Lung (tissue), 12 donors: ENCODE data around the gene SEMA5A. TPM values are rescaled to one million over a fixed set of nuclear protein-coding genes. Genes with fewer than 3 reads are reported as not detected.

Source experiments
- ATAC-seq: fragments of 200-7000 bp; cut with Tn5 transposase; one replicate; pipeline ENCODE4 v1.9.1; 2020; ENCODE audit warnings: moderate number of reproducible peaks; ENCODE audit not compliant: insufficient read depth, low FRiP score
- DNase-seq, 3 donors: peaks; one replicate each; pipeline ENCODE4 v3.0.0-alpha.2; 2013 to 2017
- H3K27ac ChIP-seq, 2 donors: one replicate each; pipeline ENCODE4 v1.5.1; 2013; ENCODE audit warnings: mild to moderate bottlenecking in 2 of 2, moderate library complexity in 2 of 2, control low read depth in 1 of 2, inconsistent platforms in 1 of 2, low read depth in 1 of 2, low read length in 1 of 2
- H3K27me3 ChIP-seq, 3 donors: one replicate each; pipeline ENCODE4 v1.5.1; 2013; ENCODE audit warnings: low read length in 2 of 3; ENCODE audit not compliant: control insufficient read depth in 3 of 3, insufficient read depth in 3 of 3
- H3K36me3 ChIP-seq, 4 donors: one replicate each; pipeline ENCODE4 v1.5.1; 2013; ENCODE audit warnings: low read length in 4 of 4, mild to moderate bottlenecking in 1 of 4, moderate library complexity in 1 of 4; ENCODE audit not compliant: control insufficient read depth in 4 of 4, insufficient read depth in 4 of 4
- H3K4me1 ChIP-seq, 5 donors: one replicate each; pipeline ENCODE4 v1.5.1; 2013; ENCODE audit warnings: low read length in 5 of 5, mild to moderate bottlenecking in 2 of 5, moderate library complexity in 1 of 5; ENCODE audit not compliant: control insufficient read depth in 5 of 5, insufficient read depth in 5 of 5
- H3K4me3 ChIP-seq: one replicate; pipeline ENCODE4 v1.5.1; 2013; ENCODE audit warnings: mild to moderate bottlenecking, control low read depth, moderate library complexity
- H3K9ac ChIP-seq, 2 donors: one replicate each; pipeline ENCODE4 v1.5.1; 2013; ENCODE audit warnings: low read length in 2 of 2, control low read depth in 1 of 2; ENCODE audit not compliant: insufficient read depth in 1 of 2
- H3K9me3 ChIP-seq, 4 donors: one replicate each; pipeline ENCODE4 v1.5.1; 2013; ENCODE audit warnings: low read length in 3 of 4, mild to moderate bottlenecking in 1 of 4, moderate library complexity in 1 of 4; ENCODE audit not compliant: control insufficient read depth in 4 of 4, insufficient read depth in 3 of 4
- WGBS, 2 donors: extraction: QIAGEN DNeasy Blood & Tissue Kit; methylation state at CpG; one replicate each; pipeline ENCODE4 v1.1.7; 2013; 5-methylcytosine and 5-hydroxymethylcytosine counted together
- polyA plus RNA-seq, 2 donors: library from polyadenylated mRNA; stranded (reverse); fragments of 200-250 nt; gene quantifications; one replicate each; pipeline ENCODE4 v1.2.1, GENCODE V29; 2013
- total RNA-seq, 2 donors: library from RNA; depleted of rRNA in 1 of 2; stranded (reverse); fragments of >200 nt in 1 of 2; gene quantifications; one replicate each; pipeline ENCODE4 v1.2.1, GENCODE V29; 2014 to 2021
- TF ChIP-seq, protein P1 (sequence below): IDR thresholded peaks from 2 replicates; pipeline ENCODE4 v1.5.1; 2012; ENCODE audit warnings: mild to moderate bottlenecking; ENCODE audit errors: control extremely low read depth, extremely low read depth
- donor health status: control.
- donor health status: control.
- donor health status: Bipolar disorder and iron deficiency.
- donor health status: healthy.
- donor health status: DM: yes; HTN: yes; CAD: no.

The SEMA5A gene
- total and polyA plus RNA-seq, 4 donors = 3.1 to 44.9 (median 13.7) TPM

DNA sequence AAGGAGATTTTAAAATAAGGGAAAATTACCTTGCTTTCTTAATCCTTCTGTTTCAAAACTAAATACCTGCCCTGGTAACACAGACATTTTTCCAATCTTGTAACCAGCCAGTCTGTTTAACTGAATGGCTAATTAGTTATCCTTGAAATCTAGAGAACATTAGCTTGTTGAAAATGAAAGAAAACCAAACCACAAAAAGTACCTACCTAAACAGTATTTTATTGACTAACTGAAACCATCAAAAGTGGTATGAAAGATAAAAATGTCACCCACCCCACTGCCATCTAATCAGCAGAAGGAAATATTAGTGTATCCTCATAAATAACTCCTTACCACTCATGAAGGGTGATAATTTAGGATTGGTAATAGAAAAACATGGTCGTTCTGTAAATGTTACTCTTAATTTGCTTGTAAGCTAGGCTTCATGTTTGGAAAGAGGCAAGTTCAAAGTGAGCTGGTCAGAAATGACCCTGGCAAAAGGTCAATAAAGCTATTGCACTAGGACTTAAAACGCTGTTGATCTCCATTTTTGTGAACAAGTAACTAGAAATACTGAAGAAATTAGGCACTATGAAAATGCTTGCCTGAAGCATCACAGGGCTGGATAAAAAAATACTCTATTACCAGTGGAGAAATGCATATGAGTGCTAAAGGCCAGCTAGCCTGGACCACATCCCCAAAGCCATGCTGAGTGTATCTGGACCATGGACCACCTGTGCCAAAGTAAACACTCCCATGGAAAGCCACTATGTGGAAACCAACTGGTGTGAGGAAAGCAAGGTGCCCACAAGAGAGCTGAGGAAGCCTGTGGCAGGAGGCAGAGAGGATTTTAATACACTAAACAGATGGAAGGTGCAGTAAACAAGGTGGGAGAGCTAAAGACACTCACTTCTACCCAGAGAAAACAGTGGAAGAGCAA lies 8.4 kb downstream of the SEMA5A start:
- no peak for ATAC-seq
- WGBS, 2 donors = 72 to 86% methylated on average over 2 of the region's 2 CpGs

DNA sequence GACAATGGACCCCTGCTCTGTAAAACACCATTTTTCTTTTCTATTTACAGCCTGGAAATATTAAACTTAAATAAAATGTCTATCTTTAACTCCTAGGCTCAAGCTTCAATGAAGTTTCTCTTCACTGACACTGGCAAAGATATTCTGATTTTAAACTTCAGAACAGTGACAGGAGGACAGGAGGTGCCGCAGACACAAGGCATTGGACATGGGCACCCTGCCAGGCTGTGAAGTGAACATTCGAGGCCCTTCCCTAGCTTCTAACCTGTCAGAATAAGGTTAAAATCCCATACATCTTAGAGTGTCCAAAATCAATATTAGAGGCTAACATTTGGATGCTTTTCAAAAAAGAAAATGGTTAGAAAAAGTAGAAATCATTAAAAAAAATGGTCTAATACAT lies 9.2 kb downstream of the SEMA5A start:
- Histone ChIP-seq H3K27me3 (no peaks in the 10 kb centered on the region), H3K9ac (no peak overlapping the region), H3K4me1 (peaks cover 0 to 21% (median 3%) of the 10 kb centered on the region in 5 donors), H3K4me3 (no peak overlapping the region), H3K9me3 (no peaks in the 10 kb centered on the region), H3K27ac (no peak overlapping the region), H3K36me3 (no peaks in the 10 kb centered on the region)
- DNase-seq (no peak), ATAC-seq (no peak)
- whole genome bisulfite sequencing, 2 donors = 62 to 78% methylated on average over 2 of the region's 2 CpGs
- TF ChIP-seq, protein P1, sequence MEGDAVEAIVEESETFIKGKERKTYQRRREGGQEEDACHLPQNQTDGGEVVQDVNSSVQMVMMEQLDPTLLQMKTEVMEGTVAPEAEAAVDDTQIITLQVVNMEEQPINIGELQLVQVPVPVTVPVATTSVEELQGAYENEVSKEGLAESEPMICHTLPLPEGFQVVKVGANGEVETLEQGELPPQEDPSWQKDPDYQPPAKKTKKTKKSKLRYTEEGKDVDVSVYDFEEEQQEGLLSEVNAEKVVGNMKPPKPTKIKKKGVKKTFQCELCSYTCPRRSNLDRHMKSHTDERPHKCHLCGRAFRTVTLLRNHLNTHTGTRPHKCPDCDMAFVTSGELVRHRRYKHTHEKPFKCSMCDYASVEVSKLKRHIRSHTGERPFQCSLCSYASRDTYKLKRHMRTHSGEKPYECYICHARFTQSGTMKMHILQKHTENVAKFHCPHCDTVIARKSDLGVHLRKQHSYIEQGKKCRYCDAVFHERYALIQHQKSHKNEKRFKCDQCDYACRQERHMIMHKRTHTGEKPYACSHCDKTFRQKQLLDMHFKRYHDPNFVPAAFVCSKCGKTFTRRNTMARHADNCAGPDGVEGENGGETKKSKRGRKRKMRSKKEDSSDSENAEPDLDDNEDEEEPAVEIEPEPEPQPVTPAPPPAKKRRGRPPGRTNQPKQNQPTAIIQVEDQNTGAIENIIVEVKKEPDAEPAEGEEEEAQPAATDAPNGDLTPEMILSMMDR = no peak

More for the DNA sequence above, 8.4 kb downstream of the SEMA5A start:
- no peak for DNase-seq
- no peaks in the 10 kb centered on the region for H3K36me3 ChIP-seq
- peak overlapping the region in 1 of 2 donors; percentile 36 for H3K27ac ChIP-seq
- H3K4me3 ChIP-seq = no peak overlapping the region
- no peaks in the 10 kb centered on the region for H3K9me3 ChIP-seq
- TF ChIP-seq, protein P1 = no peak
- H3K9ac ChIP-seq = no peak overlapping the region
- H3K4me1 ChIP-seq = peaks cover 0 to 21% (median 3%) of the 10 kb centered on the region in 5 donors
- no peaks in the 10 kb centered on the region for H3K27me3 ChIP-seq

DNA sequence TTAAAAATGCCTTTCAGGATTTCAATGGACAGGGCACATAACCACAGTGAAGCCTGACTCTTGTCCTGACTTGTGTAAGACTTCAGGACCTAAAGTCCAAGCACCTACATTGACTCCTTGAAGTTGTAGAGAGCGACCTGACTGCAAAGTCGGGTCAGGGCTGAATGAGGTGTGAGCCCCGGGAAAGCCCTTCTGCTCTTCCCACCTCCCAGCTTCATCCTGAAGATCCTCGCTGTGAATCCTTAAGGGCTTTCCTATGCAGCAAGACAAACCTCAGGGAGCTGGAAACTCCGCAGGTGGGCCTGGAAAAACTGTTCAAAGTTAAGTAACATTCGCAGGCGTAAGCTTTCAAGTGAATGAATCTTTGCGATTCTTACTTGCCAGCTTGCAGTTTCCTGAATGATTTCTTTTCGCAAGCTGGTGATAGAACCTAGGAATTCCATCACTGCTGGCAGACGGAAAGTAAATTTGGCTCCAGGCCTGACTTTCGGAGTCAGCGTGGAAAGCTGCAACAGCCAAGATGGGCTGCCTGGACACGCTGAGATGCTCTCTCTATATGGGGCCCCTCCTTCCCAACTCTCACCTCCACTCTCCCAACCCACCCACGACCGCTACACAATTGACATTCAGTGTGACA lies 10.9 kb downstream of the SEMA5A start:
- ATAC-seq (no peak), DNase-seq (peak; percentile 54 to 67 (median 67))
- Histone ChIP-seq H3K4me3 (no peak overlapping the region), H3K27me3 (no peaks in the 10 kb centered on the region), H3K4me1 (peaks cover 0 to 17% (median 3%) of the 10 kb centered on the region in 5 donors), H3K9ac (no peak overlapping the region), H3K9me3 (no peaks in the 10 kb centered on the region), H3K36me3 (no peaks in the 10 kb centered on the region), H3K27ac (no peak overlapping the region)
- 73 to 80% methylated on average over 15 of the region's 15 CpGs for WGBS, 2 donors
- TF ChIP-seq, protein P1 = no peak
